ENCODE results near the gene CCDC33.

CCDC33 gene

GRCh38 chr15:74201710-74202420, 34.3 kb upstream of the CCDC33 start:
- Histone ChIP-seq H3K4me2 (ENCODE audit: insufficient read depth, low read length, poor library complexity, severe bottlenecking) (no peak overlapping the region), H2AFZ (ENCODE audit: low read length) (peak overlapping the region; percentile 81), H3K27ac (replicated peaks; ENCODE audit: low read length) (peak overlapping the region; percentile 5), H3K23ac (ENCODE audit: low read depth, low read length, poor library complexity) (peak overlapping the region; percentile 4), H3K14ac (ENCODE audit: low read length) (peak overlapping the region; percentile 1), H2BK5ac (ENCODE audit: low read length) (peak overlapping the region; percentile 57), H3K18ac (ENCODE audit: low read length) (peak overlapping the region; percentile 74), H3K27me3 (ENCODE audit: control insufficient read depth in 3 of 3, insufficient read depth in 3 of 3, low read depth in 1 of 3, low read length in 3 of 3) (peaks cover 0 to 1% (median 0%) of the 10 kb centered on the region in 3 experiments), H3K4me3 (ENCODE audit: low read length in 2 of 2) (peak overlapping the region in 1 of 2 donors; percentile 46), H3K9me3 (replicated peaks in 1 of 2; ENCODE audit: control insufficient read depth in 2 of 2, insufficient read depth in 1 of 2, low read depth in 1 of 2, low read length in 2 of 2) (no peaks in the 10 kb centered on the region), H3K9ac (ENCODE audit: low read depth, low read length, poor library complexity) (peak overlapping the region; percentile 22), H2BK120ac (ENCODE audit: low read depth, low read length) (peak overlapping the region; percentile 48), H4K8ac (ENCODE audit: low read depth, low read length) (no peak overlapping the region), H2BK12ac (ENCODE audit: low read length) (peak overlapping the region; percentile 3), H2BK15ac (ENCODE audit: low read length) (peak overlapping the region; percentile 97), H2AK5ac (ENCODE audit: low read depth, low read length) (peak overlapping the region; percentile 97), H3K79me1 (ENCODE audit: low read depth, low read length) (no peaks in the 10 kb centered on the region), H4K91ac (ENCODE audit: low read depth, low read length, poor library complexity) (no peak overlapping the region), H3K4me1 (ENCODE audit: control insufficient read depth in 2 of 2, insufficient read depth in 1 of 2, low read depth in 1 of 2, low read length in 2 of 2) (peaks cover 33 to 35% of the 10 kb centered on the region in 2 donors), H3K36me3 (replicated peaks in 1 of 2; ENCODE audit: control insufficient read depth in 2 of 2, insufficient read depth in 2 of 2, low read length in 2 of 2) (peaks cover 0 to 13% of the 10 kb centered on the region in 2 donors), H3K4ac (ENCODE audit: low read length) (peak overlapping the region; percentile 19)
- WGBS, 2 donors (ENCODE audit: extremely low coverage in 2 of 2, insufficient read length in 2 of 2, insufficient replicate concordance in 1 of 2), result no CpG with 5 or more reads among the region's 7 CpGs
- DNase-seq (ENCODE audit: low spot score), result no peak

GRCh38 chr15:74202452-74203401, 33.4 kb upstream of the CCDC33 start, which contains the start of gene STRA6:
STRA6 (minus strand) TSS chr15:74202787; CDS start chr15:74202267, 520 bp downstream.
- H3K79me1 ChIP-seq (ENCODE audit: low read depth, low read length), result no peaks in the 10 kb centered on the region
- peak within 1 kb of the TSS; percentile 19 for H3K4ac ChIP-seq (ENCODE audit: low read length)
- H3K4me3 ChIP-seq (ENCODE audit: low read length in 2 of 2), result peak within 1 kb of the TSS; percentile 38 to 46
- H3K27me3 ChIP-seq (ENCODE audit: control insufficient read depth in 3 of 3, insufficient read depth in 3 of 3, low read depth in 1 of 3, low read length in 3 of 3), result peaks cover 0 to 1% (median 0%) of the 10 kb centered on the region in 3 experiments
- peaks cover 33 to 42% of the 10 kb centered on the region in 2 donors for H3K4me1 ChIP-seq (ENCODE audit: control insufficient read depth in 2 of 2, insufficient read depth in 1 of 2, low read depth in 1 of 2, low read length in 2 of 2)
- H2BK120ac ChIP-seq (ENCODE audit: low read depth, low read length), result peak within 1 kb of the TSS; percentile 48
- H3K14ac ChIP-seq (ENCODE audit: low read length), result peak within 1 kb of the TSS; percentile 40
- H3K4me2 ChIP-seq (ENCODE audit: insufficient read depth, low read length, poor library complexity, severe bottlenecking), result peak within 1 kb of the TSS; percentile 57
- H3K9ac ChIP-seq (ENCODE audit: low read depth, low read length, poor library complexity), result peak within 1 kb of the TSS; percentile 22
- DNase-seq (ENCODE audit: low spot score), result peak; percentile 42
- H3K9me3 ChIP-seq (replicated peaks in 1 of 2; ENCODE audit: control insufficient read depth in 2 of 2, insufficient read depth in 1 of 2, low read depth in 1 of 2, low read length in 2 of 2), result no peaks in the 10 kb centered on the region
- peak within 1 kb of the TSS; percentile 81 for H2AFZ ChIP-seq (ENCODE audit: low read length)
- H2AK5ac ChIP-seq (ENCODE audit: low read depth, low read length), result peak within 1 kb of the TSS; percentile 97
- H4K8ac ChIP-seq (ENCODE audit: low read depth, low read length), result no peak within 1 kb of the TSS
- peak within 1 kb of the TSS; percentile 3 for H2BK12ac ChIP-seq (ENCODE audit: low read length)
- H2BK5ac ChIP-seq (ENCODE audit: low read length), result peak within 1 kb of the TSS; percentile 67
- peaks cover 0 to 8% of the 10 kb centered on the region in 2 donors for H3K36me3 ChIP-seq (replicated peaks in 1 of 2; ENCODE audit: control insufficient read depth in 2 of 2, insufficient read depth in 2 of 2, low read length in 2 of 2)
- H4K91ac ChIP-seq (ENCODE audit: low read depth, low read length, poor library complexity), result no peak within 1 kb of the TSS
- WGBS, 2 donors (ENCODE audit: extremely low coverage in 2 of 2, insufficient read length in 2 of 2, insufficient replicate concordance in 1 of 2), result no CpG with 5 or more reads among the region's 26 CpGs
- H2BK15ac ChIP-seq (ENCODE audit: low read length), result peak within 1 kb of the TSS; percentile 97
- peak within 1 kb of the TSS; percentile 4 for H3K23ac ChIP-seq (ENCODE audit: low read depth, low read length, poor library complexity)
- H3K18ac ChIP-seq (ENCODE audit: low read length), result peak within 1 kb of the TSS; percentile 96
- peak within 1 kb of the TSS; percentile 61 for H3K27ac ChIP-seq (replicated peaks; ENCODE audit: low read length)

GRCh38 chr15:74203914-74204431, 32.2 kb upstream of the CCDC33 start:
- Histone ChIP-seq H3K79me1 (ENCODE audit: low read depth, low read length) (no peaks in the 10 kb centered on the region), H3K4me3 (ENCODE audit: low read length in 2 of 2) (peak overlapping the region in 1 of 2 donors; percentile 46), H2AFZ (ENCODE audit: low read length) (peak overlapping the region; percentile 47), H2BK120ac (ENCODE audit: low read depth, low read length) (no peak overlapping the region), H3K4me1 (ENCODE audit: control insufficient read depth in 2 of 2, insufficient read depth in 1 of 2, low read depth in 1 of 2, low read length in 2 of 2) (peaks cover 40 to 50% of the 10 kb centered on the region in 2 donors), H3K4ac (ENCODE audit: low read length) (peak overlapping the region; percentile 7), H4K8ac (ENCODE audit: low read depth, low read length) (no peak overlapping the region), H2BK12ac (ENCODE audit: low read length) (no peak overlapping the region), H3K4me2 (ENCODE audit: insufficient read depth, low read length, poor library complexity, severe bottlenecking) (no peak overlapping the region), H3K18ac (ENCODE audit: low read length) (peak overlapping the region; percentile 78), H3K23ac (ENCODE audit: low read depth, low read length, poor library complexity) (no peak overlapping the region), H3K36me3 (replicated peaks in 1 of 2; ENCODE audit: control insufficient read depth in 2 of 2, insufficient read depth in 2 of 2, low read length in 2 of 2) (peaks cover 0 to 2% of the 10 kb centered on the region in 2 donors), H3K9me3 (replicated peaks in 1 of 2; ENCODE audit: control insufficient read depth in 2 of 2, insufficient read depth in 1 of 2, low read depth in 1 of 2, low read length in 2 of 2) (no peaks in the 10 kb centered on the region), H3K27me3 (ENCODE audit: control insufficient read depth in 3 of 3, insufficient read depth in 3 of 3, low read depth in 1 of 3, low read length in 3 of 3) (peaks cover 0 to 1% (median 0%) of the 10 kb centered on the region in 3 experiments), H2AK5ac (ENCODE audit: low read depth, low read length) (no peak overlapping the region), H4K91ac (ENCODE audit: low read depth, low read length, poor library complexity) (no peak overlapping the region), H2BK5ac (ENCODE audit: low read length) (no peak overlapping the region), H3K14ac (ENCODE audit: low read length) (no peak overlapping the region), H3K9ac (ENCODE audit: low read depth, low read length, poor library complexity) (no peak overlapping the region), H2BK15ac (ENCODE audit: low read length) (peak overlapping the region; percentile 55), H3K27ac (replicated peaks; ENCODE audit: low read length) (peak overlapping the region; percentile 61)
- WGBS, 2 donors (ENCODE audit: extremely low coverage in 2 of 2, insufficient read length in 2 of 2, insufficient replicate concordance in 1 of 2), result no CpG with 5 or more reads among the region's 10 CpGs
- DNase-seq (ENCODE audit: low spot score), result no peak
